ENCODE data around the gene OR1J2.
"Not testable (repeated sequence)": the region's sequence is repeated elsewhere in the genome, so short reads cannot be mapped to it uniquely, and the experiment has no call there.

The OR1J2 gene, protein sequence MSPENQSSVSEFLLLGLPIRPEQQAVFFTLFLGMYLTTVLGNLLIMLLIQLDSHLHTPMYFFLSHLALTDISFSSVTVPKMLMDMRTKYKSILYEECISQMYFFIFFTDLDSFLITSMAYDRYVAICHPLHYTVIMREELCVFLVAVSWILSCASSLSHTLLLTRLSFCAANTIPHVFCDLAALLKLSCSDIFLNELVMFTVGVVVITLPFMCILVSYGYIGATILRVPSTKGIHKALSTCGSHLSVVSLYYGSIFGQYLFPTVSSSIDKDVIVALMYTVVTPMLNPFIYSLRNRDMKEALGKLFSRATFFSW

DNA sequence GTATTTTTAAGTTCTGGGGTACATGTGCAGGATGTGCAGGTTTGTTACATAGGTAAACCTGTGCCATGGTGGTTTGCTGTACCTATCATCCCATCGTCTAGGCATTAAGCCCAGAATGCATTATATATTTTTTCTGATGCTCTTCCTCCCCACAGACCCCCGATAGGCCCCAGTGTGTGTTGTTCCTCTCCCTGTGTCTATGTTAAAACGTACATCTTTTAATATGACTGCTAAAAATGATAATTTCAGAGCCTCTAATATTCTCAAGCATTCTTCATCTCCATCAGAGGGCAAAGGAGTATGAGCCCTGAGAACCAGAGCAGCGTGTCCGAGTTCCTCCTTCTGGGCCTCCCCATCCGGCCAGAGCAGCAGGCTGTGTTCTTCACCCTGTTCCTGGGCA is at the start of gene OR1J2:
Gene OR1J2 (plus strand): TSS at position 301 of the 400 bp plus-strand sequence. CDS start 0 bp downstream, at position 301.
- no peak for DNase-seq (ENCODE audit: low read depth)

DNA sequence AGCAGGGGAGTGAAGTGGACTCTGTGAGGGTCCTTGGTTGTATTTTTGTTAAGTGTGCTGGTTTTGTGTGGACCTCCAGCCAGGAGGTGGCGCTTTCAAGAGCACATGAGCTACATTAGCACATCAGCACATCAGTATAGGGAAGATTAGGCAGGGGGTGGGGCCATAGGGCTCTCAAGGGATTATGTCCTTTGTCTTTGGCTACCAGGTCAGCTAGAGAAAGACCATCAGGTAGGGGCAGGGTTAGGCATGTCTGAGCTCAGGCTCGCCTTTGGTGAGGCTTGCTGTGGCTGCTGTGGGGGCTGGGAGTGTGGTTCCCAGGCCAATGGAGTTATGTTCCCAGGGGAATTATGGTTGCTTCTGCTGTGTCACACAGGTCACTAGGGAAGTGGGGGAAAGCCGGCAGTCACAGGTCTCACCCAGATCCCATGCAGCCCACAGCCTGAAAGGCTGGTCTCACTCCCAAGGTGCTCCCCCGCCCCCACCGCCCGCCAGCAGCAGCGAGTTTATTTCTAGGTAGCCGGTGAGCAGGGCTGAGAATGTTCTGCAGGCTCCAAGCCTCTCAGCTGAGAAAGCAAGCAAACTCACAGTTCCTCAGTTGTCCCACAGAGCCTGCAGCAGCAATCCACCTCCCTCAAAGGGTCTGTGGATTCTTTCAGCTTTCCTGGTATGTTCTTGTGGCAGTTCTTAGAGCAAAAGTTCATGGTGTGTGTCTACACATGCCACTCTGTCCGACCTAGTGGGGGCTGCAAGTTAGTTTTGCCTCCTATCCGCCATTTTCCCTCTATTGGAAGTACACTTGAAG is 46.6 kb upstream of the OR1J2 start:
- DNase-seq (ENCODE audit: low read depth) = no peak

DNA sequence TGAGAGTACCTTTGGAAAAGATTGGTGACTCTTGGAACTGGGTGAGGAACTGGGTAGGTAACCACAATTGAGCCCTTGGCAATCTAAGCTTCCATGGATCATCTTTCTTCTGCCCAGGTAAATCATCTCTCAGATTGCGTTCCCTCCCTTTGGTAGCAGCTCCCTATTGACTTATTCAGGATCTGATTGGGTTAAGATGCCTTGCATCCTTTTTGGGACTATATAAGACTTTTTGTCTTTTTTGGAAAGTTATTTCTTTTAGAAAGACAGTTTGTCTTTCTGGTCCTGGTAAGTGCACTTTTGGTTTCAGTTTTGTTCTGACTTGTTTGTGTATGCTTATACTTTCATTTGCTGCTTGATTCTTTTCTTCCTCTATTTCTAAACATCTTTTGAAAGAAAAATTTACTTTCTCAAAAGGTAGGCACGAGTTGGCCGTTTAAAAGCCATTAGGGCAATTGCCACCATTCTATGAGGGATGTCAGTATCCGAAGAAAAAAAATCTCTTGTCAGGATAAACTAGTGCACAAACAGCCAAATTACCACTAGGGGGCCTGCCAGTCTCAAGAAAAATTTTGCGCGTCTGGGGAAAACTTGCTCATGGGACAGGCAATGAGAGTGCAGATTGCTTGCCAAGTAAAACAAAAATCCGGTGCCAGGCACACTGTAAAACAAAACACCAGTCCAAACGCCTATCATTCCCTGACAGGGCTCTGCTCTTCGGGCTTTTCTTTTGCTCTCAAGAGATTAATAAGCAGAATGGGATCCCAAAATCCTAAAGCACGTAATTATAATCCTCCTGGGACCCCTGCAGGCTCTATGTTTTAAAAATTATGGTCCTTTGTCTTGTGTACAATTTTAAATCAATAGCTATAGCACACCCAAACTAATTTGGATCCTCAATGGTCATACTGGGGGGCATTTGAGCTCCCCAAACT is 45.7 kb upstream of the OR1J2 start:
- DNase-seq (ENCODE audit: low read depth) = peak; percentile 17

DNA sequence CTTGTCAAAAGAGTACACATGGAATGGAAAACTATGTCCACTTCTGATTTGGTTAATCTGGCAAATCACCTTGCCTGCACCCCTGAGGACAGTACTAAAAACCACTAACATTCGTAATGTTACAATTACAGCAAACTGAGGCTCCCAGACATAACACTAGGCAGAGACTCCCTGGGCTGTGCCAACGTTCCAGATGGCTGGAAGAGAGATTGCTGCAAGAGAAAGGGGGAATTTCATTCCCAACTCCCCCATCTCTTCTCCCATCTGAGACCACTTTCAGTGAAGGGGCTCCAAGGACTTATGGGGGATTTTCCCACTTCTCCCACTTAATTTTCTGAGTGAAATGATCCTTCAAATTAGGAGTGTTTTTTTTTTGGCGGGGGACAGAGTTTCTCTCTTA is 44.1 kb upstream of the OR1J2 start:
- no peak for DNase-seq (ENCODE audit: low read depth)

DNA sequence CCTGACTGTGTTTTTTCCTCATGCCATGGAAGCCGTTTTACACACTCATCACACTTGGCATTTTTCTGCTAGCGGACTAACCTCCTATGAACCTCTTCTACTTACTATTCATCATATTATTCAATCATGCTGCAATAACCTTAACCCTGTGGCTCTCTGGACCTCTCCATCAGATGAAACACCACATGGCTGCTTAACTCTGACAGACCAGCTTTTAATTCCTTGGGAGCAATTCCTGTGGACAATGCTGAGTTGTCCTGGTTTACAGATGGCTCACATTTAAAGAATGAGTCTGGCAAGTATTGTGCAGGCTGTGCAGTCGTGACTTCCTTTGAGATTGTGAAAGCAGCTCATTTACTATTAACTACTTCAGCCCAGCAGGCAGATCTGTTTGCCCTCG is 41.9 kb upstream of the OR1J2 start:
- no peak for DNase-seq (ENCODE audit: low read depth)

DNA sequence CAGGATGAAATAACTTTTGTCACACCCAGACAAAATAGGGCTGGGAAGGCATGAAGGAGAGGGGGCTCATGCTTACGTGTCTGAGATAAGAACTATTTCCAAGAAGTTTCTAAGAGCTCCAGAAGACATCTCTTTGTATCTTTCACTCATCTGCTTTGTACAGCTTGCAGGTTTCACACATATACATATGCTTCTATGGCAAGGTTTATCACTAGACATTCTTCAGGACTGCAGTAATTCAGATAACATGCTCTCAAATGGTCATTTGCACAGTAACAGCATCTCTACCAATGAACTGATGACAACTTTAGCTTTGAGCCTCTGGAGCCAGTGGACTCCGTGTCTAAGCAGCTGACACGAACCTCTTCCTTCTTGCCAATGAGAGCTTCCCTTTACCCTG is 36.0 kb upstream of the OR1J2 start:
- no peak for DNase-seq (ENCODE audit: low read depth)

DNA sequence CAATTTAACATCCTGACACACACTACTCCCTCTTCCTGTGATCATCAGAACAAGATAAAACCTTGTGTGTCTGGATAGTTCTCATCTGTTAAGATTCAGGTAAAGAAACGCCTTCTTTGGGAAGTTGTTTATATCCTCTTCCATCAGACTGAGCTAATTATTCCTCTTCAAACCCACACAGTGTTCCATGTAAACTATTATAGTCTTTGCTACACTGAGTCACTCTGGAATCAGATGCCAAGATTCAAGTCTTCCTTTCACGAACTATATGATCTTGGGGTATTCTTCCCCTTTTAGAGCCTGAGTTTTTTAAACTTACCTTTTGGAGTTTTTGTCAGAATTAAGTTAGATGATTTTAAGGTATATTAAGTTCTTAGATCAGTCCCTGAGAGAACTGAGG is 34.9 kb upstream of the OR1J2 start:
- no peak for DNase-seq (ENCODE audit: low read depth)

DNA sequence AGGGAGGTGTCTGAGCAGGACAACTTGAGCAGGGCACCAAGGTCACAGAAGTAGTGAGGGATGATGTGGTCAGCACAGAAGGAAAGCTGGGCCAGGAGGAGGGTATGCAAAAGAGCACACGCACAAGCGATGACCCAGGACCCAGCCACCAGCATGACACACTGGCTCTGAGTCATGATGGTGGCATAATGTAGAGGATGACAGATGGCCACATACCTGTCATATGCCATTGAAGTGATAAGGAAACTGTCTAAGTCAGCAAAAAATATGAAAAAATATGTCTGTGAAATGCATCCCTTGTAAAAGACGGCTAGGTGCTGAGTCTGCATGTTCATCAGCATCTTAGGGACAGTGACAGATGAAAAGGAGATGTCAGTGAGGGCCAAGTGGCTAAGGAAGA is 33.3 kb upstream of the OR1J2 start:
- no peak for DNase-seq (ENCODE audit: low read depth)

DNA sequence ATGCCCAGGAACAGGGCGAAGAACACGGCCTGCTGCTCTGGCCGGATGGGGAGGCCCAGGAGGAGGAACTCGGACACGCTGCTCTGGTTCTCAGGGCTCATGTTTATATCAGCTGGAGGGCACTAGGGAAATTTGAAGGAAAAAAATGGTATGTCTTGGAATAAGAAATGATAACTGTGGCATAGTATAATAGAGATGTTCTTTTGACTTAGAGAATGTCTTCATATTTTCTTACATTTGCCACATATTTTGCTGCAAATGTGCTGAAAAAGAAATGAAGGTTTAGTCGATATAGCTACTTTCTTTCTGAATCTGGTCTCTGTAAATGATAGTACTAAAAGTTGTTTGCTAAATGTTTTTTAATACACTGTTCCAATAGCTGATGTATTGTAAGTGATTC is 32.8 kb upstream of the OR1J2 start, which contains the start of gene OR1J1:
Gene OR1J1 (minus strand): TSS at position 101 of the 400 bp plus-strand sequence. CDS start 0 bp downstream, at position 101.
- no peak for DNase-seq (ENCODE audit: low read depth)

DNA sequence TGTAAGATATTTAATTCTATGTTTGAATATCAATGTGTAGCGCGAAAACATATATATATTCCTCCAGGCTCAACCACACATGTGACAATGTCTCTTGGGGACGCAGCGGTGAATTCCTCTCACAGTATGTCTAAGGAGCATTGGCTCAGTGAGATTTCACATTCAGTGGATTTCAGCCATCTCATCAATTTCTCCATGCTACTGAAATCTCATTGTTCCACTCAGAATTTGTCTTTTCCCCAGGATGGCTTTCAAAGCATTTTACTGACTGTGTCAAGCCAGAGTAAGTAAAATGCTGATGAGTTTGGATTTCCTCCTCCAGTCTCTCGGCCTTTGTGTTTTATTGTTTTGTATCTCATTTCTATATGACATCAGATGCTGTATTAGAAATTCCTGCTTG is 31.5 kb upstream of the OR1J2 start:
- no peak for DNase-seq (ENCODE audit: low read depth)

DNA sequence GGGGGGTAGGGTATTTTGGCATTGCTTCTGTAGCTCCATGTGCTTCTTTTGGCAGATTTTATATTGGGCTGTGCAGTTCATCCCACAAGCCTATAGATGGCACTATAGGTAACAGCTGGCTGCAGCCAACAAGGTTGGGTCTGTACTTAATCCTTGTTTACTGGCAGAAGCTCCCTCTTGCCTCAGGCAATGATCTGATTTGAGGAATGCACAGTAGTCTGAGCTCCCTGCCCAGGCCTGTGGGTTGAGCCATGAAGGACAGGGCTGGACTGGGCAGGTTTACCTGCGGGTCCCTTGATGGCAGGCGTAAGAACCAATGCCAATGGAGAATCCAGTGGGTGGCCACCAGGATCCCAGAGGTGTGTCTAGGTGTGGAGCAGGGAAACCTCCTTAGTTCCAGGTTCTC is 11.7 kb upstream of the OR1J2 start:
- DNase-seq (ENCODE audit: low read depth) = no peak

DNA sequence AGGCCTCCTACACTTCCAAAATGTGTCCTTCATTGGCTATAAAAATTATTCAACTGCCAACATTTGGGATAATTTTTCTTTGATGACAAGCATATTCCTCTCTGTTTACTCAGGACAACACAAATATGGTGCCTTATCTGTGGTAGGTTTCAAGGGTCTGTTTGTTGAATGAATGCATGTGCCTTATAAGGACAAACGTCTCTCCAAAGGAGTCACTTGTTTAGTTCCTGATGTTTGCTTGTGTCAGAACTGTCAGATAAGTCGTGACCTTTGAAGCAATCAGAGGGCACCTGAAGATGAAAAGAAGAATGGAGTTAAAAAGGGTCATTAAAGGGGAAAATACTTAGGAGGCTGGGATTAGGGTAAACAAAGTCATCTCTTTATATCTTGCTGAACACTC is 3.6 kb upstream of the OR1J2 start:
- no peak for DNase-seq (ENCODE audit: low read depth)

DNA sequence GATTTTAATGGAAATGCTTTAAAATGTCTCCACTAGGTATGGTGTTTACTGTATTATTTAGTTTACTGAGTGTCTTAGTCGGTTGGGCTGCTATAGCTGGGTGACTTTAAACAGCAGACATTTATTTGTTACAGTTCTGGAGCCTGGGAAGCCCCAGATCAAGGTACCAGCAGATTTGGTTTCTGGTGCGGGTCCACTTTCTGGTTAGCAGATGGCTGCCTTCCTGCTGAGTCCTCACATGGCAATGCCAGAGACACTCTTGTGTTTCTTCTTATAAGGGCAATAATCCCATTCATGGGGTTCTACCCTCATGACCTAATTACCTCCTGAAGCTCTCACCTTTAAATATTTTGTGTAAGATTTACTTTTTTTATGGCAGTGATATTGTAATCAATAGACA is 7.6 kb downstream of the OR1J2 start:
- DNase-seq (ENCODE audit: low read depth) = no peak

DNA sequence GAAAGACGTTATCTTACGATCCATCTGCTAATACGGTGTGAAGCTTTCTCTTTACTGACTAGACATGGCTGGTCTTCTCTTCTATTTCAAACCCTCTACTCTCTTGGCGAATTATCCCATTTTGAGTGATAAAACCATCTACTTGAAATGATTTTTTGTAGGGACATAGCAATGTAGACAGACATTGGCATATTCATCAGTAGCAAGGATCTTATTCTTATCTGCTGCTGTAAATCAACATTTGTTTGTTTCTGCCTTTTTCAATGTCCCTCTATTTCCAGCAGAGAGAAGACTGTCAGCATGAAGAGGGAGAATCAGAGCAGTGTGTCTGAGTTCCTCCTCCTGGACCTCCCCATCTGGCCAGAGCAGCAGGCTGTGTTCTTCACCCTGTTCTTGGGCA is 8.2 kb downstream of the OR1J2 start, which contains the start of gene OR1J4:
Gene OR1J4 (plus strand): TSS at position 301 of the 400 bp plus-strand sequence. CDS start 0 bp downstream, at position 301.
- no peak for DNase-seq (ENCODE audit: low read depth)

DNA sequence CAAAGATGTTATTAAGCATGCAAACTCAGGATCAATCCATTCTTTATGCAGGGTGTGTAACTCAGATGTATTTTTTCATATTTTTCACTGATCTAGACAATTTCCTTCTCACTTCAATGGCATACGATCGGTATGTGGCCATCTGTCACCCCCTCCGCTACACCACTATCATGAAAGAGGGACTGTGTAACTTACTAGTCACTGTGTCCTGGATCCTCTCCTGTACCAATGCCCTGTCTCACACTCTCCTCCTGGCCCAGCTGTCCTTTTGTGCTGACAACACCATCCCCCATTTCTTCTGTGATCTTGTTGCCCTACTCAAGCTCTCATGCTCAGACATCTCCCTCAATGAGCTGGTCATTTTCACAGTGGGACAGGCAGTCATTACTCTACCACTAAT is 8.8 kb downstream of the OR1J2 start:
- DNase-seq (ENCODE audit: low read depth) = no peak

DNA sequence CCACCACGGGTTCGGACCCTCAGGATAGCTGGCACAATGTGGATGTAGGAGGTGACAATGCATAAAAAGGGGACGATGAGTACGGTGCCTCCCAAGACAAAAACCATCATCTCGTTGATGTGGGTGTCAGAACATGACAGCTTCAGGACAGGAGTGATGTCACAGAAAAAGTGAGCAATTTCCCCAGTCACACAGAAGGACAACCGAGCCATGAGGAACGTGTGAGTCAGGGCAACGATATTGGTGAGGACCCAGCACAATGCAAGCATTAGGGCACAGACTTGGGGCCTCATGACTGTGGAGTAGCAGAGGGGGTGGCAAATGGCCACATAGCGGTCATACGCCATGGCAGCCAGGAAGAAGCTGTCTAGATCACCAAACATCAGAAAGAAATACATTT is 16.0 kb downstream of the OR1J2 start:
- DNase-seq (ENCODE audit: low read depth) = no peak

DNA sequence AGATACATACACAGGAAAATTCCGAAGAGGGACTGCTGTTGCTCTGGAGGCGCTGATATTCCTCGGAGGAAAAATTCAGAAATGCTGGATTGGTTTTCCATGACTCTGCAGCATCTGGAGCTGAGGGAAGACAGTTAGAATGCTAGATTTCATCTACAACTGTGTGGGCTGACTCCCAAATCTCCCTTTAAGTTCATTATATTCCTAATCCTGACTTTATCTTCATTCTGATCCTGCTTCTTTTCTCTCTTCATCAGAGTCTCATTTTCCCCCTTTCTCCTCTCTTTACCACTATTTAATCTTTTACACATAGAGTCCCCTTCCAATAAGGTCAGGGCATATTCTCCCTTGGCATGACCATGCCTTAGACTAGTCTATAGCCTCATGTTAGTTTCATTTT is 16.6 kb downstream of the OR1J2 start, which contains the start of gene OR1N1:
Gene OR1N1 (minus strand): TSS at position 101 of the 400 bp plus-strand sequence. CDS start 0 bp downstream, at position 101.
- no peak for DNase-seq (ENCODE audit: low read depth)

DNA sequence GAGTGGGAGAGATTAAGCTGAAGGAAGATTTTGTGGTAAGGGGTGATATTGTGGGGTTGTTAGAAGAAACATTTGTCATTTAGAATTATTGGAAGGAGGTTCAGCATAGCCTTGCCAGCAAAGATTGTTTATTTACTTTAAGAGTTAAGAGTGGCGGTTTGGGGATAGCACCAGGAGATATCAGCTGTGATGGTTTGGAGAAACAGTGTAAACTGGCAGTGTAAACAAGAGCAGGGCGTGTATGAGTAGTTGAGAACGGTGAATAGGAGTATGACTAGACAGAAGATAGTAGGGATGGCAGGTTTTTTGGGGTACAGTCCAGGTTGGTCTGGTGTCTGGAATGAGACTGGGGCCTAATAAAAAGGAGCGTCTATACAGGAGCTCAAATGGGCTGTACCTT is 20.6 kb downstream of the OR1J2 start:
- DNase-seq (ENCODE audit: low read depth) = not testable (repeated sequence)

DNA sequence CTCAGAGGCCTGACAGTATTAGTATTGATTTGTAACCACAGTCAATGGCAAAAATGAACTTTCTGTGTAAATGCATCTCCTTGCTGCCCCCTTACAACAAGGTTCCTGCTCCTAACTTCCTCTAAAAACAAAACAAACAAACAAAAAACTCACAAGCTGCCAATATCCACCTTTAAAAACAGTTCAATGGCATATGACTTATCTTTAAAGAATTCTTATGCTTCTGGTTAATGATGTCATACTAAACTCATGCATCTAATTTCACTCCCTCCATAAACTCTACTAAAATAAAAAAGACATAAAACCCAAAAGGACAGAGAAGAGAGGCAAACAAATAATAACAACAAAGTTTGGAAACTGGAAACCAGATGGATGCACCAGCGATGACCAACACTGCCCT is 25.5 kb downstream of the OR1J2 start:
- no peak for DNase-seq (ENCODE audit: low read depth)

DNA sequence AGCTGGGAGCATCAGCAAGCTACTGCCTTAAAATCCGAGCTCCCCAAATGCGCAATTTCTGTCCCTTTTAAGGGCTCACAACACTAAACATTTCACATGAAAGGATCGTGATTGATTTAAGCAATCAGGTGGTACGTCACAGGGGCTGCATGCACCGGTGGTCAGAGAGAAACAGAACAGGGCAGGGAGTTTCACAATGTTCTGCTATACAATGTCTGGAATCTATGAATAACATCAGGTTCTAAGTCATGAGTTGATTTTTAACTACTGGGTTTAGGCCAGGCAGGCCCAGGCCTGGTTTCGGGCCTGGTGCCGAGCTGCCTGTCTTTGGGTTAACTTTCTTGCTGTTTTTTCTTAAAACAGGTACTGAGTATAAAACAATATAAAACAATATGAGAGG is 26.5 kb downstream of the OR1J2 start:
- not testable (repeated sequence) for DNase-seq (ENCODE audit: low read depth)

DNA sequence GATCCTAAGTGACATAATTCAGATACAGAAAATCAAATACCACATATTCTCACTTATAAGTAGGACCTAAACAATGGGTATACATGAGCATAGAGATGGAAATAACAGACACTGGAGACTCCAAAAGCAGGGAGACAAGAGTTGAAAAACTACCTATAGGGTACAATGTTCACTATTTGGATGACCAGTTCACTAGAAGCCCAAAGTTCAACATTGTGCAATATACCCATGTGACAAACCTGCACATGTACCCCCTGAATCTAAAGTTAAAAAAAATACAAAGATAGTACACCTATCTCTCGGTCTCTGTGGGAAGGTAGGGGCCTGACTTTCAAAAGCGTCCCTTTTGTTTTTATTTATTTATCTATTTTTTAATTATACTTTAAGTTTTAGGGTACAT is 28.2 kb downstream of the OR1J2 start:
- DNase-seq (ENCODE audit: low read depth) = no peak

DNA sequence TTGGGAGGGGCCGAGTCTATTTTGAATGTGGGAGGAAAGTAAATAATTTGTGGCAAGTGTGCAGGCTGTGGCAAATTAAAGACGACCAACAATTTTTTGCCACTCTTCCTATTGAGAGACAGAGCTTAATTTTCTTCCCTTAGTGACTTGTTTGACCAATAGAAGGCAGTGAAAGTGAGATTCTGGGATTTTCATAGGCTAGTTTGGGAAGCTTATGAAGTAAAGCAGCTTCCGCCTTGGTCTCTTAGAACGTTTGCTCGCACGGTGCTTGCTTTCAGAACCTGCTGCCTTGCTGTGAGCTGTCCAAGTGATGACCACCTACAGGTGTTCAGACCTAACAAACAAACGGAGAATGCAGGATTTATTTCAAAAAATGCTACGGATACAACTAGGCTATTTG is 35.6 kb downstream of the OR1J2 start:
- DNase-seq (ENCODE audit: low read depth) = no peak
